Measurements from ENCODE around the gene C6orf141.

Gene C6orf141

DNA sequence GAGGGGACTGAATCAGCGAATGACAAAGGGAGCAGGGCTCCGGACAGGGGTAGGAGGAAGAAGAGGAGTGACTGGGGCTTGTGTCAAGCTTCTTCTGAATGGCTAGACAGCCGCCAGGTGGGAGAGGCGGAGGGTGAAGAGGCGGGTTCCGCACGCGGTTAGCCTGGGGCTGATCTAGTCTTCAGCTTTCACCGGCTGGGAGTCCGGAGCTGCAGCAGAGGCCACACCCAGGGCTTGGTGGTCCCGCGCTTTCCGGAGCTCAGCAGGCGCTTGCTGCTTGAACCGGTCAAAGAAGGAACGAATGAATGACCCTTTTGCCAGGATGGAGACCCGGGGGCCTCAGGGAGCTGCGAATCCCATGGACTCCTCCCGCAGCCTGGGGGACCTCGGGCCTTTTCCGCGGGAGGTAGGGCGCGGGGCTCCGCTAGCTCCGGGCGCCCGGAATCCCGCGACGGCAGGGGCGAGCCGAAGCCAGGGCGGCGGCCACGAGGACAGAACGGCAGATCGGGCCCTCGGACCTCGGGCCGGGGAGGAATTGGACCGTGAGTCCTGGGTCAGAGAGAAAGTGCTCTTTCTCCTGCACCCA is at the start of gene C6orf141:
Gene C6orf141 (plus strand): TSS at position 177 of the 586 bp plus-strand sequence. CDS start 125 bp downstream, at position 302.
- DNase-seq (ENCODE audit: extremely low read depth in 1 of 2, low read depth in 1 of 2) = no peak

DNA sequence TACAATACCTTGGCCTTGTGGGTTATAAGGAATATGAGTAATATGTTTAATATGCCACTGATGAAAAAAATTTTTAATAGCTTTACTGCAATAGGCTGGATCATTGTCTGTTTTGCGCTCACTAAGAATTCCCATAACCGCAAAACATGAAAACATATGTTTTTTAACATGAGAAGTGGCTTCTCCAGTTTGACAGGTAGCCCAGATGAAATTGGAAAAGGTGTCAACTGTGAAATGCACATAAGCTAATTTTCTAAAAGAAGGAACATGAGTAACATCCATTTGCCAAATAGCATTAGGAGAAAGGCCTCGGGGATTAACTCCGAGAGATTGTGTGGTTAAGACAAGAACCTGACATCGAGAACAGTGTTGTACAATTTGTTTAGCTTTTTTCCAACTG is 45.8 kb upstream of the C6orf141 start:
- no peak for DNase-seq (ENCODE audit: extremely low read depth in 1 of 2, low read depth in 1 of 2)

GRCh38 chr6:49506569-49507111 is 43.8 kb upstream of the C6orf141 start:
- DNase-seq (ENCODE audit: extremely low read depth in 1 of 2, low read depth in 1 of 2) = no peak

DNA sequence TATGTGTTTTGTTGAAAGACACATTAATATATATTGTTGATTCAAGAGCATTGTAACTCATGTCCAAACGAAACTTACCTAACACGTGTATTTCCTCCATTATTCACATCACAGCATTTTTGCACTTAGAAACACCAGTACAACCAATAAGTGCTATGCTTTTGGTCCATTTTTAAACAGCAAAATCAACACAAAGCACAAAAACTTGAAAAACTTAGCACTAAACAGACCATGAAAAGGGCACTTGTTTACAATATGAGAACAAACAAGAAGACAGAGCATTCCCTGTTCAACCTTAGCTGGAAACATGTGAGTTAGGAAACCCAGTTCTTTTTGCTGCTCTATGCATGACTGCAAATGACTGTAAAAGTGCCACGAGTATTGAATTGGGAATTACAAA is 41.1 kb upstream of the C6orf141 start:
- no peak for DNase-seq (ENCODE audit: extremely low read depth in 1 of 2, low read depth in 1 of 2)

GRCh38 chr6:49513153-49513989 is 37.1 kb upstream of the C6orf141 start:
- no peak for DNase-seq (ENCODE audit: extremely low read depth in 1 of 2, low read depth in 1 of 2)

DNA sequence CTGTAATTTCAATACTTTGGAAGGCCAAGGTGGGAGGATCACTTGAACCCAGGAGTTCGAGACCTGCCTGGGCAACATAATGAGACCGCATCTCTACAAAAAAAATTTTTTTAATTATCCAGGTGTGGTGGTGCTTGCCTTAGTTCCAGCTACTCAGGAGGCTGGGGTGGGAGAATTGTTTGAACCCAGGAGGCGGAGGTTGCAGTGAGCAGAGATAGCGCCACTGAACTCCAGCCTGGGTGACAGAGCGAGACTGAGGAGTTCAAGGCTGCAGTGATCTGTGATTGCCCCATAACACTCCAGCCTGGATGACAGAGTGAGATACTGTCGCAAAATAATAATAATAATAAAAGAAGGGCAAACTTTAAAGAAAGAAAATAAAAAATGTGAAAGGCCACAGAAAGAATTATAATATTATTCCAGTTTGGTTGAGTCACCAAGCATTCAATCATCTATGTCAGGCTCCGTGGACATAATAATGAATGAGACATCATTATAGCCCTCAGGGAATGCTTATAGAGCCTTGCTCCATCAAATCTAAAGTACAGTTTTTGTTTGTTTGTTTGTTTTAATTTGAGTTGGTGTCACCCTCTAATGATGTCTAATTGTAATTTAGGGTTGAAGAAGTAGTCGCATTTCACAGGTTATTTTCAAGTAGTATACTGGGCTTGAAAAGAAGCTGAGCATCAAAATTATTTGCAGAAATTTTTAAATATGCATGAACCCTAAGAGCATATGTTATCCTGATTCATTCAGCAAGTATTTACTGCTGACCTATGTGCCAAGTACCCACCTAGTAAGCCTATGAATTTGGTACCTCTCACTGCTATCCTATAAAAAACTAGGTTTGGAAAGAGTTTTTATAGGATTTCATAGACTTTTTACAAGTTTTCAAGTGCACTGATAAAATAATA is 35.6 kb upstream of the C6orf141 start:
- no peak for DNase-seq (ENCODE audit: extremely low read depth in 1 of 2, low read depth in 1 of 2)

- DNase-seq (ENCODE audit: extremely low read depth in 1 of 2, low read depth in 1 of 2) = no peak
Observed at GRCh38 chr6:49515485-49516146, 34.9 kb upstream of the C6orf141 start.

DNA sequence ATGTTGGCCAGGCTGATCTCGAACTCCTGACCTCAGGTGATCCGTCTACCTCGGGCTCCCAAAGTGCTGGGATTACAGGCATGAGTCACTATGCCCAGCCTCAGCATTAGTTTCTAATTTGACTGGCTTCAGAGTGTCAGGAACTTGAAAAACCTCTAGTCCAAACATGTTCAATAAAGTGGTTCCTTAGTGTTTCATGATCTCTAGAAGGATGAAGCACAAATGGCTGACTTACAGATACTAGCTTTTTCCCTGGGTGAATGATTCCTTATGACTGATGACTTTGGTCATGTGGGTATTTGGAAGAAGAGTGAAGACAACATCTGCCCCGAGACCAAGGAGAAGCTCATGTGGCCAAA is 34.3 kb upstream of the C6orf141 start:
- DNase-seq (ENCODE audit: extremely low read depth in 1 of 2, low read depth in 1 of 2) = no peak

DNA sequence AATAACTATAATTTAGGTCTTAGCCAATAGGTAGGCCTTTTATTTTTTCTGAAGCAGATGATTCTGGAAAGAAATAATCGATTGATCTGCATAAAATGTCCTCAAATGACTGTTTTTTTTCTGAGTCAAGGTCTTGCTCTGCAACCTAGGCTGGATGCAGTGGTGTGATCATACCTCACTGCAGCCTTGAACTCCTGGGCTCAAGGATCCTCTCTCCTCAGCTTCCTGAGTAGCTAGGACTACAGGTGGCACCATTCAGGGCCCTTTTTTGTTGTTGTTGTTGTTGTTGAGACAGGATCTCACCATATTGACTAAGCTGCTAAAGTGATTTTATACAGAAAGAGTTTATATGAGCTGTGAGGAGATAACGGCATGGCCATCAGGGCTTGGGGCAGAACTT is 32.5 kb upstream of the C6orf141 start:
- DNase-seq (ENCODE audit: extremely low read depth in 1 of 2, low read depth in 1 of 2) = no peak

- no peak for DNase-seq (ENCODE audit: extremely low read depth in 1 of 2, low read depth in 1 of 2)
Observed at GRCh38 chr6:49519660-49520059, 30.8 kb upstream of the C6orf141 start.

DNA sequence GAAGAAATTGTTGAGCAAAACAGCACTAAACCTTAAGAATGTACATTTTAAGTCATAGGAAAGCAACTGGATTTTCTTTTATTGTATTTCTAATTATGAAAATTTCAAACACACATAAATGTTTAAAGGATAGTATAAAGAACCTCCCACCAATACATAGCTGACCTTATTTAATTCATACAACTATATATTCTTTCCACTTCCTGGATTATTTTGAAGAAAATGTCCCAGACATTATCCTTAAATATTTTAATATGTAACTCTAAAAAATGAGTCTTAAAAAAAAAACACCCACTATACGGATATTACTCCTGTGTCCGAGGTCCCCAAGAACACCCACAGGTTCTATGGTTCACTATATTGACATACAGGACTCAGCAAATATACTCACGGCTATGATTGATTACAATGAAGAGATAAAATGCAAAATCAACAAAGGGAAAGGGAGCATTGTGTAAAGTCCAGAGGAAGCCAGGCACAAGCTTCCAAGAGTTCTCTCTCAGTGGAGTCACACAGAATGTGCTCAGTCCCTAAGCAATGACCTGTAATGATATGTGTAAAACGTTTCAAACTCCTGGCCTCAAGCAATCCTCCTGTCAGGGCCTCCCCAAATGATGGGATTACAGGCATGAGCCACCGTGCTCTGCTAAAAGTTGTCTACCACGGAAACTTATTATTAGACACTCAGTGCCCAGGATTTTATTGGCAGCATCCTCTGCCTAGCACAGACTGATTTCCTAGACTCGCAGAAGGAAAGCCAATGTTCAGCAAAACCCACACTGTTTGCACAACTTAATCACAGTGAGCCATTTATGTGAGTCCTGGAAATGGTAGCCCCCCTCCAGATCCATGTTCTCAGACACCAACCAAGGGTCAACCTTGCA is 27.5 kb upstream of the C6orf141 start:
- no peak for DNase-seq (ENCODE audit: extremely low read depth in 1 of 2, low read depth in 1 of 2)

DNA sequence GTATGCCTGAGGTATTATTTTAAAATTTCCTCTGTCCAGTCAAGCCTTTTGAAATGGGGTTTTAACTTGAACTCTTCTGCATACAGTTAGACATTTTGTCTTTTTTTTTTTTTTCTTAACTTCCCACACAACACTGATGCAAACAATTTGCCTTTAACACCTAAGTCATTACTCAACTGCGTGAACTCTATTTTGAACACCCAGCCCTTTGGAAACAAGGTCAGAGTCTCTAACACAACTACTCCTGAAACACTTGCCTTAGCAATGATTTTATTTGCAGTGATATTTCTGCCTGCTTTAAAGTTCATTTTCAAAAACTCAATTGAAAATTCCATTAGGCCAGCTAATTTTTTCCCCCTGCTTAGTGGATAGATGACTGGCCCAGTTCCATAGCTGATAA is 26.6 kb upstream of the C6orf141 start:
- no peak for DNase-seq (ENCODE audit: extremely low read depth in 1 of 2, low read depth in 1 of 2)

DNA sequence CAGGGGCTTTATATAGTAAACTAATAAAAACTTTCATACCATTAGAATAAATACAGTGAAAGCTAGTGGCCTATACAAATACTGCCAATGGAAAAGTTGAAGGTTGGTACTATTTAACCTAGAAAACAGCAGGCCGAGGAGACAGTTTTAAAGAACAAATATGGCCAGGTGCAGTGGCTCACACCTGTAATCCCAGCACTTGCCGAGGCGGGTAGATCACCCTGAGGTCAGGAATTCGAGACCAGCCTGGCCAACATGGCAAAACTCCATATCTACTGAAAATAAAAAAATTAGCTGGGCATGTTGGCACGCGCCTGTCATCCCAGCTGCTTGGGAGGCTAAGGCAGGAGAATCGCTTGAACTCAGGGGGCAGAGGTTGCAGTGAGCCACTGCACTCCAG is 25.9 kb upstream of the C6orf141 start:
- no peak for DNase-seq (ENCODE audit: extremely low read depth in 1 of 2, low read depth in 1 of 2)

DNA sequence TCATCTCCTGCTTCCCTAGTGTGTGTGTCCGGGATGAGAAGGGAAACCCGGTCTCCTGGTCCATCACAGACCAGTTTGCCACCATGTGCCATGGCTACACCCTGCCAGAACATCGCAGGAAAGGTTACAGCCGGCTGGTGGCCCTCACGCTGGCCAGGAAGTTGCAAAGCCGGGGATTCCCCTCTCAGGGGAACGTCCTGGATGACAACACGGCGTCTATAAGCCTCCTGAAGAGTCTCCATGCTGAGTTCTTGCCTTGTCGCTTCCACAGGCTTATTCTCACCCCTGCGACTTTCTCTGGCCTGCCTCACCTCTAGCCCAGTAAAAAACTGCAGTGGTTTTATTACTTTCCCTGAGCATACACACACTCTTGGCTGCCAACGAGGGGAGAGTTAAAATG is 23.9 kb upstream of the C6orf141 start:
- DNase-seq (ENCODE audit: extremely low read depth in 1 of 2, low read depth in 1 of 2) = no peak

DNA sequence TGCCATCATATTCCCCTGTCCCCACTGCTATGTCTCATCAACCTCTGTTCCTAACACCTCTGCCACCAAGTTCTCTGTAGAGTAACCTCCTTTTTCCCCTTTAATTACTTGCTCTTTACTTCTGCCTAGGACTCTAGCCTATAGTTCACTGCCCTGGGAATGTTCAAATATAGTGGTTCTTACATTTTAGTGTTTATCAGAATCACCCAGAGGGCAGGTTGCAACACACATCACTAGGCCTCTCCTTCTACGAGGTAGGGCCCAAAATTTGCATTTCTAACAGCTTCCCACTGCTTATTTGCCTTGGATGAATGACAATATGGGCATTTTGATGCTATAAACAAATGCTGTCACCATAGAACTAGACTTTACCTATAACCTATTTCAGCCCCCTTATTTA is 23.1 kb upstream of the C6orf141 start:
- no peak for DNase-seq (ENCODE audit: extremely low read depth in 1 of 2, low read depth in 1 of 2)

GRCh38 chr6:49528571-49528970 is 21.9 kb upstream of the C6orf141 start:
- no peak for DNase-seq (ENCODE audit: extremely low read depth in 1 of 2, low read depth in 1 of 2)

DNA sequence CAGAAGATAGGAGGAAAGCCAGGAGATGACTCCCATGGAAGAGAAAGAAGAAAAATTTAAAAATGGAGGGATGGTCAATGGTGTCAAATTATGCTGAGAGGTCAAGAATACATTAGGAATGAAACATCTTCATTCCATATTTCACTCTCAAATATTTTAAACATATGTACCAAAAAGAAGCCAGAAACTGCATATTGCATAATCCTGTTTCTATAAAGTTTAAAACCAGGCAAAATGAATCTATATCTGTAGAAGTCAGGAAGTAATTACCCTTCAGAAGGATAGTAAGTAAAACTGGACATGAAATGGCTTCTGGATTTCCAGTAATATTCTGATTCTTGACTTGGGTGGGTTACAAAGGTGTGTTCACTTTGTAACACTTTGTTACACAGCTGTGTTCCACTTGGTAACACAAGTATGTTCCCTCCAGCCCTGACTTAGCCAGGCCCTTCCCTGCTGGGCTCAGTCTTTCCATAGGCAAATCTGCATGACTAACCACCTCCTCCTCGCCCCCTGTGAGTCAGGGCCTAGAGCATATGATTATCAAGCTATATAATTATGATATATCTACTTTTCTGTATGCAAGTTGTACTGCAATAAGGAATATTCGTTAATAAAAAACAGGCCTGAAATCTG is 20.2 kb upstream of the C6orf141 start:
- no peak for DNase-seq (ENCODE audit: extremely low read depth in 1 of 2, low read depth in 1 of 2)

GRCh38 chr6:49531774-49532569 is 18.5 kb upstream of the C6orf141 start:
- no peak for DNase-seq (ENCODE audit: extremely low read depth in 1 of 2, low read depth in 1 of 2)

GRCh38 chr6:49535795-49536194 is 14.7 kb upstream of the C6orf141 start:
- no peak for DNase-seq (ENCODE audit: extremely low read depth in 1 of 2, low read depth in 1 of 2)
